GM18499 (cell line): ENCODE results near the gene GUCA1A.

Source experiments
- ATAC-seq: cut with Tn5 transposase; IDR thresholded peaks from one replicate; pipeline ENCODE4 v1.9.1; 2021; ENCODE audit warnings: moderate number of reproducible peaks; ENCODE audit not compliant: insufficient read depth, unreplicated experiment

GUCA1A gene

DNA sequence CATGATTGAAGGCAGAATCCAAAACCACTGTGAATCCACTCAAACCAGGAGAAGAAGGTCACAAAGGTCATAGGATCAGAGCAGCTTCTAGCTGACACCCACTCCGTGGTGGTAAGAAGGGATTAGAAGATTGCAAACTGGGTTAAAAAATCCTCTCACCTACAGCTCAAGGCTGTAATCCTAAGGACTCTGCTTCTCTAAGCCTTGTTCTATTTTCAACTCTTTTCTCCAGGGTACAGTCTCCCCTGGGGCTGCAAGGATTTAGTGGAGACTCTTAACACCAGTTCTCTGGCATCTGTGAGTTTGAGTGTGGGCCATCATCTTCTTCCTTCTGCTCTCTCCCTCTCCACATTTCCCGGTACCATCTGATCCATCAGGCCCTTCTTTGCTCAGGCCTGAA lies at the start of gene GUCA1A:
TSS of gene GUCA1A (plus strand) at position 264 of the 400 bp plus-strand sequence. CDS start 250 bp downstream, outside the sequence.
- no peak for ATAC-seq

DNA sequence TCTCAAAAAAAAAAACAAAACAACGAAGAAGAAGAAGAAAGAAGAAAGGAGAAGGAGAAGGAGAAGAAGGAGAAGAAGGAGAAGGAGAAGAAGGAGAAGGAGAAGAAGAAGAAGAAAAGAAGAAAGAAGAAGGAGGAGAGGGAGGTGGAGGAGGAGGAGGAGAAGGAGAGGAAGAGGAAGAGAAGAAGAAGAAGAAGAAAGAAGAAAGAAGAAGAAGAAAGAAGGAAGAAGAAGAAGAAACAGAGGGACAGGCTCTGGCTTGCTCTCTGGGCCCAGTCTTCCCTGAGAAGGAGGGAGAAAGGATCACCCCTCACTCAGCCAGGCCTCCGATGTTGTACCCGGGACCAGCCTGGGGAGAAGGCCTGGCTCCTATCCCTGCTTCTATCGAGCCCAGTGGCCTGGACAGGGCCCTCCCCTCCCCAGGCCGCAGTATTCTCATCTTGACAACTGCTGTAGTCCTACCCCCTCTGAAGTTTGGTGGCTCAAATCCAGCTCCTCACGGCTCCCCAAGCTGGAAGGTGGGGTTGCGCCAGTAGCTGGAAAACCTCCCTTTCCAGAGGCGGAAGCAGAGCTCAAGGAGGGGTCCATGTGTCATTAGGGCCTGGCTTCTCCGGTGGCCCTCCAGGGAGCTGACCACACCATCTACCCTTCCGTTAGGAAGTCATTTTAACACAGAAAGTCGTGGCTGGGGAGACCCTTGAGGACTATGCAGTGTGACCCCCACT lies 49.6 kb upstream of the GUCA1A start:
- no peak for ATAC-seq

DNA sequence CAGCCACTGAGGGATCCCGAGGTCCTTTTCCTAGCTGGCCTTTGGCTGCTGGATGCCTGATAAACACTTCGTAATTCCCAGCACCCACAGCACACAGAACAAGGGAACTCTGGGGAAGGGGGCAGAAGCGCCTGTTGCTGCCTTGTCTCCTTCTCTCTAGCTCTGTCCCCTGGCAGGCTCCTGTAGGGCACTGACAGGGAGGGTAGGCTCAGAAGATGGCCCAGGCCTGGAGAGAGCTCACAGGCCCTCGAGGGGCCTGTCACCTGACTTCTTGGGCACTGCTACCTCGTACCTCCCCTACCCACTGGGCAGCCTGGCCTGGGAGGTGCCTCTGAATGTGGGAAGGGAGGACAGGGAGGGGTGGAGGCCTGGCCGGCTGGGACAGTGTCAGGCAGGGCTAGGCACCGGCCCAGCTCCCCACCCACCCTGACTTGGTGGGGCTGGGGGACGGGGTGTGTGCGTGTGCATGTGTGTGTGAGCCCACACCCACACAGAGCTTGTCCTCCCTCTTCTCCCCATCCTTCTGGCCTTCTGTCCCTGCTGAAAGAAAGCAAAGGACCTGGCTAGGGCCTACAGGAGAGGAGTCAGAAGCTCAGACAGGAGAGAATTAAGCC lies 48.8 kb upstream of the GUCA1A start:
- no peak for ATAC-seq

DNA sequence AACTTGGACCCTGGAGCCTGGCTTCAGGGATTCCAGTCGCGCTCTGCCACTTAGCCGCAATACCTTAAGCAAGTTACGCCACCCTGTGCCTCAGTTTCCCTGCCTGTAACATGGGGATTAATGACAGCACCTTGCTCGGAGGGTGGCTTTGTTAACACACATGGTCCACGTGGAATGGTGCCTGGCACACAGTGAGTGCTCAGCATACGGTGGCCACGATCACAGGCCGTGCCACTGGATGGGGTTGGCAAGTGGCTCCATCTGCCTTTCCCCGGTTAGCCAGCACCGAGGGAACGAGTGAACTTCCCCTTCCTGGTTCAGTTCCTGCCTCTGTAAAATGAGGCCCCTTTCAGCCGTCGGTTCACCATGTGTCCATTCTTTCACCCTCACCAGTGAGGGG lies 47.9 kb upstream of the GUCA1A start:
- no peak for ATAC-seq

DNA sequence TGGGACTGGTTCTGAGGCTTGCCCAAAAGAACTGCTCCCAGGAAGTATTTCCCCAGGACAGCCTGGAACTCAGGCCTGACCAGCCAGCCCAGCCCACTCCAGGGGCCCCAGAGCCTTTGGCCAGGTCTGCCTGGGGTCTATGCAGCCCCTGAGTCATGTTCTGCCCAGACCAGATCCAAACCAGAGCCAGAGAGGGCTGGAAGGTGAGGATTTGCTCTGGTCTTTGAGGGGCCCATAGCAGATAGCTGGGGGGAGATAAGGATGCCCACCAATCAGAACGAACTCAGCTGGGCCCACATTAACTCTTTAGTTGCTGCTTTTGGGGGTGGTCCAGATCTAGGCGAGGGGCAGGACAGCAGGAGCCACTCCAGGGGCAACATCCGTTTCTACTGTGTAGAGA lies 47.5 kb upstream of the GUCA1A start:
- no peak for ATAC-seq

DNA sequence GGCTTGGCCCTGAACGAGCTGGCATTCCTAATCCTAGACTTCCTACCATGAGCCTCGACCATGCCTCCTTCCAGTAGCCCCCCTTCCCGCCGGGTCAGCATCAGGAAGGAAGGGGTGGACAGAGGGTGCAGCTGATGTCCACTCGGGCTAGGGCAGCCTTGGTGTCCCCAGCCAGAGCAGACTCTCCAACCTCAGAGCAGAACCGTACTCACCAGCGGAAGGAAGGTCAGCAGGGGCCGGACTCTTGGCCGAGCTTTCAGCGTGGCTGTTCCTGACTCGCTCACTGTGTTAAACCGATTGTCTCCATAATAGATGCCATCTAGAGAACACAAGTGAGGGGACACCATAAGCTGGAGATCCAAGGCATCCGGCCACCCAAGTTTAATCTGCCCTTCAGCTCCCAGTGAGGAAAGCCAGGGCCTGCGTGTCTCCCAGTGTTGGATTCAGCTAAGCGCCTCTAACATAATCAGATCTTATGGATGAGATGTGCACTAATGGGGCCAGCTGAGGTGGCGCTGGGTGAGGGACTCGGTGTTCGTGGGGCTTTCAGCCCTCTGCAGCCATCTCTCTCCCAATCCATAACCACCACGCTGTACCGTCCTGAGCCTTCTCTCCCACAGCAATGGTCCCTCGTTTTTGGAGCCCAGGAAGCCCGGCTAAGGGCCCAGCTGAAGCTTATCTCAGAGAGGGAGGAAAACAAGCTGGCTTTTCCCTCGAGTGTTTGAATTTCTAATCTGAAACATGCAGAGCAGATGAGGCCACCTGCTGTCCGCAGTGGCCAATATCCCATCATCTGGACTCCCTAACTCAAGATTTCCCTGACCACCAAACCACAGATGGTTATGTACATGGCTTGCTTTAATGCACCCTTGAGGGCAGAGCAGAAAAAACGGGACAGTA lies 44.5 kb upstream of the GUCA1A start:
- no peak for ATAC-seq

DNA sequence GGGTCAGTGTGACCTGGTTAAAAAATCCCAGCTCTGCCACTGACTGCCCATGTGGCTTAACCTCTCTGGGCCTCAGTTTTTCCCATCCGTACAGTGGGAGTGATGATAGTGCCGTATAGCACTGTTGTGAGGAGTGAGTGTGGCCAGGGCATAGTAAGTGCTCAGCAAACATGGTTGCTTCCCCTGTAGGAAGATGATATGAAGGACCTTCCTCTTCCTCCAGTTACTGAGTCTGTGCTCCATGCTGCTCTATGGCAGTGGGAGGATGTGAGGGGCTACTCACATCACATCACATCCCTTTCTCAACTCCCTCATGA lies 43.8 kb upstream of the GUCA1A start:
- ATAC-seq = no peak

DNA sequence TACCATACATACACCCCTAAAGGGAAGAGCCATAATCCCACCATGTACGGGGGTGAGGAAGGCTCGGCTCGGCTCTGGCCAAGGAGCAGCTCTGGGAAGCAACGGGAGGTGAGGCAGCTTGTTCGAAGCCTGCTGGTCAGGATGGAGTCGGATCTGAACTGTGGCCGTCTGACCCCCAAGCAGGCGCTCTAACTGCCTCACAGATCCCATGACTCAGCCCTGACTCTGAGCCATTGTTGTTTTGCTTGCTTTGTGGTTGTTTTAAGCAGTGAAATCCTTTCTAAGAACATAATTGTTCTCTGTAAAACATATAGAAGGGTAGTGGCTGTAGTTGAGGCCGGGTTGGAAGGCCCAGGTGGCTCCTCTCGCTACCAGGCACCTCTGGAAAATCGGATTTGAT lies 41.6 kb upstream of the GUCA1A start:
- ATAC-seq = no peak

DNA sequence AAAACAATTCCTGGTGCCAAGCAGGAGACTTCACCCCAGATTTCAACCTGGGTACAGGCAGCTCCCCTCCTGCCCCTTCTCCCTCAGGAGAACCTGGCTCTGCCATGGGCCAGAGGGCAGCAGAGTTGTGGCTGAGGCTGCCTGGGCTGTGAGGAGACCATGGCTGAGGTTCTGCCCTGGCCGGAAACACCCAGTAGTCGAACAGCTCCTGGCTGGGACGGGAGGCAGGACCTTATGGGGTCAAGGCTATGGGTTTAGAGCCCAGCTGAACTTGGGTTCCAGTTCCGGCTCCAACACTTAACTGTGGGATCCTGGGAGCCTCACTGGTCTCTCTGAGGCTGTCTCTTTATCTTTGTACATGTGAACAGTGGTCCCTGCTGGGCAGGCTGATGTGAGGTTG lies 39.2 kb upstream of the GUCA1A start:
- no peak for ATAC-seq

DNA sequence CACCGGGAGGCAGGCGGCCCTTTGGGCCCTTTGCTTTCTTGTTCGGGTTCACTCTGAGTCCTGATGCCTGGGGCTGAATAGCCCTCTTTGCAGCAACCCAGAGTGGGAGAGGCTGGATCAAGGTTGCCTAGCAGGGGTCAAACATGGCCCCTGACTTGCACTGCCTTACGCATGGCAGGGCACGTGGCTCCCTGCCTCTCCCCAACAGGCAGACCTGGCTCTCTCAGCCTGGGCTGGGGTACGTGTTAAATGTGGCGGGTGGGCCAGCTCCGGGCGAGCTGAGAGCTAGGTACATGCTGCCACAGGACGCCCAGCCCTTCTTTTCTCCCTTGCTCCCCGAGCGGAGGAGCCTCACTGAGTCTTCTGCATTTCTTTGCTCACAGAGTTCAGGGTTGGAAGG lies 38.0 kb upstream of the GUCA1A start:
- no peak for ATAC-seq

DNA sequence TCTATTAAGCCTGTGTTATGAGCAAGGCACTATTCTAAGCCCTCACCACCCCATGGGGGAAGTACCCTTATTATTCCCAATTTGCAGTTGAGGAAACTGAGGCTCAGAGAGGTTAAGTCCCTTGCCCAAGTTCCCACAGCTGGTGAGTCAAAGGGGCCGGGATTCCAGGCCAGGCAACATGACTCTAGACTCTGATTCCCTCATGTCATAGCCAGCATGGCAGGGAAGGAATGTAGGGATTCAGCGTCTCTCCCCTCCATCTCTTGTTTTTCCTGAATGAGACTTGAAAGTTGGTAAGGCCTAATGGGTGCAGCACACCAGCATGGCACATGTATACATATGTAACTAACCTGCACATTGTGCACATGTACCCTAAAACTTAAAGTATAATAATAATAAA lies 37.4 kb upstream of the GUCA1A start:
- no peak for ATAC-seq

DNA sequence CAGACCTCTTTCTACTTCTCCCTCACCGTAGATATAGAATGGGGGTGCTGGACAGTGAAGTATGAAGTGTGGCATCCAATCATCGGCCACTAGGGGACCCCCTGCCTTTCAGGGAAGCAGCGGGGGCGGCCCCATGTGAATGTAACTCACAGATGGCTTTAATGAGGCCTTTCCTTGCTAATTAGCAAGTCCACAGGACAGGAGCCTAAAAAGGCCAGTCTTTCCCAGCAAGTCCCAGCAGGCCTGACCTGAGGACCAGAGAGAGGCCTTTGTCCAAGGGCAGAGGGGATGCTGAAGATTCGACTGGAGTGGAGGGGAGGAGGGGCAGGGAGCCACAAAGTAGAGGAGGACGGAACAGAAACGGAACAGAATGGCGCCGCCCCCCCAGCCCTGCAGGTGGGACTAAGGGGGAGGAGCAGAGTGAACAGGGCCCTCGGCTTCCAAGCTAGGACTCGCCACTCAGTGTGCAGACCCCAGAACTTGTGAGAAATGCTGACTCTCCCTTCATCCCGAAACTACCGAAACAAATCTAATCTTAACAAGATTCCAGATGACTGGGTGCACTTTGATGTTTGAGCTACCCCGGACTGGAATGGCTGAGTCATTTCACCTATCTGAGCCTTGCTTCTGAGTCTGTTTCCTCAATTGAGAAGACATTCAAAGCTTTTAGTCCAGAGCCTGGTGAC lies 36.5 kb upstream of the GUCA1A start:
- no peak for ATAC-seq

DNA sequence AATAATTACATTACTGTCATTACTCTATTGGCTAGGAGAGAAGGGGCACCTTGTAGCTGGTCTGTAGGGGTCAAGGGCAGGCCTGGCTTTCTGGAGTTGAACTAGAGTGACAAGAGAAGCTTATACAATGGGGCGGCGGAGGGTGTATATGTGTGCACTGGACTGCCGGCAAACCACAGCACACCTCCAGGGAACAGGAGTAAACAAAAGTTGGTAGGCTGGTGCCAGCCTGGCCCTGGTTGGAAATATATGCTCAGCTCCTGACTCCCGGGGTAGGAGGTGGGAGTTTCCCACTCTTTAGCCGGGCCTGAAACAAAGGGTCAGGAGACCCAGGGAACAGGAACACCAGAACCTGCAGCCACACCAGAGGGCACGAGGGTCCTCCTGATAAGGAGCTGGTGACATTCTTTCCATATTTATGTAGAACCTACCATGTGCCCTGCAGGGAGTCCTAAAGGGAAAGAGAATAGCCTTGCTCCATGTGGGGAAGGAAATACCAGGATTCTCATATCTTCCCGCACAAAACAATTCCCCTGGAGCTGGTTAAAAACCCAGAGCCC lies 35.9 kb upstream of the GUCA1A start:
- no peak for ATAC-seq

DNA sequence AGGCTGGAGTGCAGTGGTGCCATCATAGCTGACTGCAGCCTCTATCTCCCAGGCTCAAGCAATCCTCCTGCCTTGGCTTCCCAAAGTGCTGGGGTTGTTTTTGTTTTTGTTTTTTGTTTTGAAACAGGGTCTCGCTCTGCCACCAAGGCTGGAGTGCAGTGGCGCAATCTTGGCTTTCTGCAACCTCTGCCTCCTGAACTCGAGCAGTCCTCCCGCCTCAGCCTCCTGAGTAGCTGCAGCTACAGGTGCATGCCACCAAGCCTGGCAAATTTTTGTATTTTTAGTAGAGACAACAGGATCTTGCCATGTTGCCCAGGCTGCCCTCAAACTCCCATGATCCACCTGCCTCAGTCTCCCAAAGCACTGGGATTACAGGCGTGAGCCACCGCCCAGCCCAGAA lies 35.0 kb upstream of the GUCA1A start:
- ATAC-seq = no peak

DNA sequence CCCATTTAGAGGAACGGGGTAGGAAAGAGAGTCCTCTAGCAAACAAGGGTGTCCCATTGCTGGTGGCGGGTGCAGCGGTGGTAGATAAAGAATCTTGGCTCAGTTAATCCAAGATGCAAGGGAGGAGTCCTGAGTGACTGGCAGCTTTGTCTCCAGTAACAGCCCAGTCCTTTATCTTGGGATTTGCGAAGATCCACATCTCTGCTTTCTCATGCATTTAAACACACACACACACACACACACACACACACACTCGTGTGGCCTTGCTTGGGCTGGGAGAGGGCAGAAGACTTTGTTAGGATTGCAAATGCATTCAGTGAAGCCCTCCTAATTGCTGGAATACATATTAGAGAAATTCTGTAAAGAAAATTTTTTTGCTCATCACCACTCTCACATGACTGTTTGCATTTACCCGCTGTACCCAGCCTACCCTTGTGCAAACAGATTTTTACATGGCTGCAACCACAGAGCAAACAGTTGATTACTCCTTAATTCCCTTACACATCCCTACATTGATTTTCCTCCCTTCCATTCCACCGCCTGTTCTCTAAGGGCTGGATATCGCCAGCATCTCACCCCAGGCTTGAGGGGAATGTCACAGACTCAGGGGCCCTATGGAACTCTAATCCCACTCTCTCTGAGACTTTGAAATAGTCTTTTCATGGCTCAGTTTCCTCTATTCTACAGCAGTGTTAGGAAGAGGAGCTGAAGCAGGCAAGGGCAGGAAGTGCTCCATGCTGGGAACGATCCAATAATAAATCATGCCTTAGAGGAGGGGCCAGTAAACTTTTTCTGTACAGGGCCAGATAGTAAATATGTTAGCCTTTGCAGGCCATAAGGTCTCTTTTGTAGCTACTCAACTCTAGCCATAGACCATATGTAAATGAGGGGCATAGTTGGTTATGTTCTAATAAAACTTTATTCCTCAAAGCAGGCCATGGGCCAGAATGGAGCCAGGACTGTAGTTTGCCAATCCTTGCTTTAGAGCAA lies 34.2 kb upstream of the GUCA1A start:
- ATAC-seq = no peak

DNA sequence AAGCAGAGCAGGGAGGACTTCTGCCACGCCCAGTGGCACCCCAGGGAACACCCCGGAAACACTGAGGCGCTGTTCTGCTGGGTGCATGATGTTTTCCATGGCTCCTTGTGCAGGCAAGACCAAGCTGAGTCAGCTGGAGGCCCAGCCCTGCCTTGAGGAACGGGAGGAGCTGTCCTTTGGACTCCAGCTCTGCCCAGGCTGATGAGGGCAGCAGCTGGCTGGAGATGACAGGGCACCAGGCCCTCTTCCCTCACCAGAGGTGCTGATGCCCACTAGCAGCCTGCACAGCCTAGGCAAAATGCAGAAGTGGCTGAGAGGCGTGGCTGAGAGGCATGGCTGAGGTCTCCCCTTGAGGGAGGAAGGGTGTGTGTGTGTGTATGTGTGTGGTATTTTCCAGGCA lies 33.1 kb upstream of the GUCA1A start:
- no peak for ATAC-seq

DNA sequence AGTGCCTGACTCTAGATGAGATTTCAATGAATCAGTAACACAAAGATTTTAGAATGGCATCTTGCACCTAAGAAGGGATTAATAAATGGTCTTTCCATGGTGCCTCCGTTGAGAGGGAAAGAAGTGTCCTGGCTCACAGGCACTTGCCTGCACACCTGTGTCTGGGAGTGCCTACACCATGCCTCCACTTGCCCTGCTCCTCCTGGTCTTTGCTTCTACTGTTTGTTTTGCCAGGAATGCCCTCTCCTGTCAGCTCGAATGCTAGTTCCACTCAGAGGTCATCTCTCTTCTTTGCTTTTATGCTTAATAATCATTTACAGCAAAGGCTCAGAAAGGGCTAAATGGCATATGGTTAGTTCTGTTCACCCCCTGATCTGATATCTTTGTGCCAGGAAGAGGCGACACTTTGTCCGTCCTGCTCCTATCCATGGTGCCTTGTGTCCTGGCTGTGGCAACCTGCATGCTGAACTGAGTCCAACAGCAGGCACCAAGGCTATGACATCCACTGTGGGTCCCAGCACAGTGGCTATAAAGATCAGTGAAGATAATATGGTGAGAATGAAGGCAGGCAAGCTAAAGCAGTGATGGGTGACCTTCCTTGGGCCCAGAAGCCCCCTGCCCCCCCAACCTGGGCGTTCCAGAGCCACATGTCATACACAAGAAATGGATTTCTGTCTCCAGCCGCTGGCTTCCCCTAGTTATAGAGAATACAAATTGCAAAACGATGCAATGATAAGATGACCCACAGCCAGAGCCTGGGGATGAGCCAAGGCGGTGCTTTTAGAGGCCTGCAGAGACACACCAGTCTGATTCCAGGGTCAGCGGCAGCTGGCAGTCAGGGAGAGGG lies 32.2 kb upstream of the GUCA1A start:
- ATAC-seq = no peak

DNA sequence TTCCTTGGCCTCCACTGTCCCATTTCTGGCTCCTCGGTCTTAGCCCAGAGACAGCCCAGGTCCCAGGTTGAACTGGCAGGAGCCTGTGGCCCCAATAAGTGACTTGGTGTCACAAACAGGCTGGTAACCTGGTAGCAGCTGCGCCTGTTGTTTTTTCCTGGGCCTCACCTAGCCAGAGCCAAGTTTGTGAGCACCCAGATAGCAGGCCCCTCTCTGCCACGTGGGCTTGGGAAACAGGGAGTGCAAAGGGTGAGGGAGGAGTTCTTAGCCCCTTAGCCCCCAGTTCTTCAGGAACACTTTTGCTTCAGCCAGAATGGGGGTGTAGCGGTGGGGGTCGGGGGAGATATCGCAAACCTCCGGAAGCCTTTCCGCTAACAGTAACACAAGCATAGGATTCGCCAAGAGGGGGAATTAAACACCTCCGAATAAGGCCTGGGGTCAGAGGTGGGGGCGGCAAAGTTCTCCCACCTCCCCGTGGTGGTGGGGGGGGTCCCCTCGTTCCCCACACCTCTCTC lies 31.5 kb upstream of the GUCA1A start:
- no peak for ATAC-seq
